ENCODE results near the gene KCNMB2. TPM values are rescaled to one million over a fixed set of nuclear protein-coding genes. Genes with fewer than 3 reads are reported as not detected.

KCNMB2 gene
- total RNA-seq, 1 donor from 2014 or later, result not detected

DNA sequence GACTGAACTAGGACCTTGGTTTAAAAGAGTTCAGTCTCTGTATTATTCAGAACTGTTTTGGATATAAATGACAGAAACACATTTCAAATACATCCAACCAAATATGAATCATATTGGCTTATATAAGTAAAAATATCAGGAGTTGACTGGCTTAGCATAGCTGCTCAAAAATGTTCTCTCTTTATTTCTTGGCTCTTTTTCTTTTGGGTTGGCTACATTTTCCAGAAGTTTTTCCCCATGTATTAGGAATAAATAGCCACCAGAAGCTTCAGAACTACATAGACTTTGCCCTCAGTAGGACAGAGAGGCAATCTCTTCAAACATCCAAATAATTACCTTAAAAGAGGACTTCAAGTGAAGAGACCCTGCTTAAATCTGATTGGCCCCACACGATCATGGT is 32.7 kb downstream of the KCNMB2 start:
- no peak for DNase-seq (ENCODE audit: low read depth)

DNA sequence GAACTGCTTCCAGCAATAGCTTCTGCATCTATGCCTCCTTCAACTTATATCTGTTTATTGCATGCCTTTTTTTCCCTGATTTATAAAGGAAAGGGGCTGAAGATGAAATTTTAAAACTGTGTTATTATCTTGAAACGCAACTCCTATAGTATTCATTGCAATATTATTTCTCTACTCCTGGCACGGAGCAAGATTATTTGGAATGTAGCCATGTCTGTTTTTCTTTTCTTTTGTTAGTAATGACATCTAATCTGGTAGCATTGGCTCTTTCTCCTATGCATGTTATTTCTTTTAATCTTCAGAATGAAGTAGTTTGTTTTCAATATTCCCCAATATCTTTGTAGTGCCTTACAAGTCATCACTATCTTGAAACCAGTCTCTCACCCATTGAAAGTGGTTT is 33.6 kb downstream of the KCNMB2 start:
- DNase-seq (ENCODE audit: low read depth), result no peak

DNA sequence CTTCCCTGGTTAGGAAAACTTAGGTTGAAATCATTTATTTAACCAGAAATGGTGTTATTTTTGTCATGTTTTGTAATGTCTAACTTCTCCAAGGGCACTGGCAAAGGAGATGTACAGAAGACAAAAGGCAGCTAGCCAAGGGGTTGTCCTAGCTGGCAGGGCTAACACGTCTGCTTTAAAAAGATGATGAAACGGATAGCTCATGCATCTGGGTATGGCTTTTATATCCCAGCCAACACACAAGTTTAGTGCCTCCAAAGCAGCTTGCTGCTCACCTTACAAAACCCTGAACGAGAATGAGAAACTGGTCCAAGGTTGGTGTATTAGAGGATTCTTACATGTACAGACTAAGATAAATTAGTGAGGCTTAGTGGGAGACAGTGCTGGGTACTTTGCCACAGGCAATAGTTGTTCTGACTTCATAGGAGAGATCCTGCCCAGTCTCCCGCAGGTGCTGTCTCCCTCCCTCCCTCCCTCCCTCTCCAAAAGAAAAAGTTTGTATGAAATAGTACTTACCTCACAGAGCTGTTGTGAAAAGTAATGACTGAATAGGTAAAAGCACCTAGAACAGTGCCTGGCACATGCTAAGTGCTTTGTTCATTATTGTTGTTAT is 47.8 kb downstream of the KCNMB2 start:
- DNase-seq (ENCODE audit: low read depth), result no peak

DNA sequence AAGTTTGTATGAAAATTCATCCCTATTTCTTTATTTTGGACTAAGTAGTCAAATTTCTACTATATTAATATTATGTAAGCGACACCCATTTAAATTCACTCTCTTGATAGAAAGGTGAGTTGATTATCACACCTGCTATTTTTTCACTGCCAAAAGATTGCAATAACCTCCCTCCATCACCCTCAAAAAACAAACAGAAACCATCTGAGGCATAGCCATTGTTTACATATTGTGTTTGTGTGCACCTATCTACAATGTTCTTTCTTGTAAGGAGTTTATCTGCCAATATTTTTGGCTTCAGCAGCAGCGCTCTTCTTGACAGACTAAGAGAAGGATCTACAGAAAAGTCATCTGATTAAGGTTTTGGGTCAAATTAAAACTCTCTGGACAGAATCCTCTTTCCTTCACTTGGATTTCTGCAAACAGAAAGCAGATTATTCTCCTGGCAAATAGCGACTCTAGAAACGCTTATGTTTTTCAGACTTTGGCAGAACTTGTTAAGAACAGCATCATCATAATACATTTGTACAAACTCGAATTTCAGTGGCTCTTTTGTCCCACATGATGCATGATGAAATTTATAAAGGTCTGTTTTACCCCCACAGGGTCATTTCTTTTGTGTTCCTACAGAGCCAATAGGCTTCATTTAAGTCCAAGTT is 48.6 kb downstream of the KCNMB2 start:
- no peak for DNase-seq (ENCODE audit: low read depth)

DNA sequence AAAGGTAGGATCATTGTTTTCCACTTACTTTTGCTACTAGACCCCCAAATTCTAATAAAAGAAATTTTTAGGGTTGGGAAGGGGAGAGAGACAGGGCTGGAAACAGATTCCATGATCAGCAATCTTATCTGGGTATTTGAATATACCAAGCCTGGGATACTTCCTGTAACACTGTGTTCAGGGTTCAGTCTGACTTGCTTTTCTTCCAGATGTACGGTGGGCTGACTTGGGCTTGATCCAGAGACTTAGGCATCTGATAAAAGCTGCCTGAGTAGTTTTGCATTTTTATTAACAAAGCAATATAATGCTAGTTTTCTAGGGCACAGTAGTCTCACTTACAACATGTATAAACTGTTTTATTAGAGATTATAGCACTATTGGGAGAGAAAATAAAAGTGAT is 49.2 kb downstream of the KCNMB2 start:
- no peak for DNase-seq (ENCODE audit: low read depth)

DNA sequence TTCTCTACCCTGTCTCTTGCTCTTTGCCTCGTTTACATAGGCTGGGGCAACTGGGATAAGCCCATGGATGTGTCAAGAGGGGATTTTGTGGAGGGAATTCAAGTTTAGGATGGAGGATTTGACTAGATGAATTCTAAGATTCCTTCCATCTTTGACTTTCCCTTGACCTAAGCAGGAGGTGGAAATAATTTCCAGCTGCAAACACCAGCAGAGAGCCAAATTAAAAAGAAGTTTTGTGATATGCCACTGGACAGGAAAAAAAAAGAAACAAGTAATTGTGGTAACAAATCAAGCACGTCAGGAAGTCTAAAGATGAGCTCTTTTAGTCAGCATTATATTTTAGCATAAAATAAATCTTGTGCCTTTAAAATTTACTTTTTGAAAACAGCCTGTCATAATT is 49.8 kb downstream of the KCNMB2 start:
- DNase-seq (ENCODE audit: low read depth), result no peak

DNA sequence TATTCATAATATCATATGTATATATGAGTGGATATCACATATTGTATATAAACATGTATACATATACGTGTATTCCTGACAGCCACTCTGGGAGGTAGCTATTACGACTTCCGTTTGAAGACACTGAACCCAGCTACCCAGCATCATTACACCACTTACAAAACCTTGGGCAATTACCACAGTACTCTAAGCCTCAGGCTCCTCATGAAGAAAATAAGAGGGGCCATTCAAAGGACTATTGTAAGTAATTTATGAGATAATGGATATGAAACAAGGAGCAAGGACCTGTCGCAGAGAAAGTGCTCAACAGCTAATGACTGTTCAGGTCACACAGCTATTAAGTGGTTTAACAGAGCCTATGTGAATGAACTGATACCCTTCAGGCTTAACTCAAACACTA is 52.4 kb downstream of the KCNMB2 start:
- DNase-seq (ENCODE audit: low read depth), result no peak

DNA sequence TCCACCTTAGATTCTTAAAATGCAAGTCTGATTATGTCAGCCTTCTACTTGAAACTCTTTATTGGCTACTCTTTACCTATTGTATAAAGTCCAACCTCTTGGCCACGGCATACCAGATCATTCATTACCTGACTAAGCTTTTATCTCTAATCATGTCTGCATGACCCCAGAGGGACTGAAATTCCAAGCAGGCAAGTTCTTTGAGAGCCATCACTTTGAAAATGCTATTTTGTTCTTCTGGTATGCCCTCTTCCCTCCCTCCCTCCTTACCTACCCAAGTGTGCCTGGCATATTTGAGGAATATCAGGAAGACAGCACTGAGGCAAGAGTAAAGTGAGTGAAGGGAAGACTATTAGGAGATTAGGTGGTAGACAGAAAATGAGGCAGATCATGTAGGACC is 57.5 kb downstream of the KCNMB2 start:
- DNase-seq (ENCODE audit: low read depth), result no peak

DNA sequence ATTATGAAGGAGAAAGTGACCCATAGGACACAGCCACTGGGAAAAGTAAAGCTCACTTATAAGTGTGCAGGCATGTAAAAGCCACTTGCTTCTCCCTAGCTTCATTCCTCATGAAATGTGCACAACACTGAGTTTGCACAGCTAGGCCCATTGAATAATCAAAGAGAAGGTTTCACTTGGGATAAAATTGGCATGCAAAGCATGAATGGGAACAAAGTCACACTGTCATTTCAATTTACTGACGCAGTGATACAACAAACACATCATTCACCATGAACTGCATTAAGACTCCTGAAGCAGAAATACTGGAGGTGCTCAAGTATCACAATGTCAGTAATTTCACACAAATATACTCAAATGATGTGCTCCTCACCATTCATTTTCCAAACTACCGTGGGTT is 61.1 kb downstream of the KCNMB2 start:
- no peak for DNase-seq (ENCODE audit: low read depth)

DNA sequence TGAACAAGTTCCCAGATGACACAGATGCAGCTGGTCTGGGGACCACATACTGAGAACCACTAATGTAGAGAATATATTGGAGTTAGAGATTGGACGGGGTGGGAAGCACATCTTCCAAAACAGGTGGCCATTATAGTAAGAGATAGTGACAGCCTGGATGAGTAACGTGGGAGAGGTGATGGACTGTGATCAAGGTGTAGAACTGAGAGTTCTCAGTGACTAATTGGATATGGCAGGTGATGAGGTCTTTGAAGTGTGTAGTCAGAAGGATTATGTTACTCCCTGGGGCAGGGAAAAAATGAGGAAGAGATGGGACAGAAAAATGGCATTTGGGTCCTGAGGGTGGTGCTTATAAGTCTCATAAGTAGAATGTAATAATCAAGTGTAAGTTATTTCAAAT is 66.6 kb downstream of the KCNMB2 start:
- DNase-seq (ENCODE audit: low read depth), result no peak

DNA sequence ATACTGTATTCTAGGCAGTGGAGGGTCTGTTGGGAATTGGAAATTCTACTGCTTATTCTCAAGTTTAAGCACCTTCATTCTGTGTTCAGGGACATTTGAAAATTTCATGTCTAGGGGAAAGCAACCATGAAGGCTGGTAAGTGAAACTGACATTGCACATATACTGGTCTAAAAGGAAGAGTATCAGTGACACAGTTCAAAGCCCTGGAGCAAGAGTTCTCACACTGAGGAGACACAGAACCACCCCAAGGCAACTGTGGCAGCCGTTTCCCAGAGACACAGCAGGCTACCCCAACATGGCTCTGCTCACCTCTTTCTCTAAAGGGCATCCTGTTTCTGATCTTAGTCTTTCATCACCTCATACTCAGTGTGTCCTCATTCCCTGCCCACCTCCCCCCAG is 67.5 kb downstream of the KCNMB2 start:
- DNase-seq (ENCODE audit: low read depth), result no peak

DNA sequence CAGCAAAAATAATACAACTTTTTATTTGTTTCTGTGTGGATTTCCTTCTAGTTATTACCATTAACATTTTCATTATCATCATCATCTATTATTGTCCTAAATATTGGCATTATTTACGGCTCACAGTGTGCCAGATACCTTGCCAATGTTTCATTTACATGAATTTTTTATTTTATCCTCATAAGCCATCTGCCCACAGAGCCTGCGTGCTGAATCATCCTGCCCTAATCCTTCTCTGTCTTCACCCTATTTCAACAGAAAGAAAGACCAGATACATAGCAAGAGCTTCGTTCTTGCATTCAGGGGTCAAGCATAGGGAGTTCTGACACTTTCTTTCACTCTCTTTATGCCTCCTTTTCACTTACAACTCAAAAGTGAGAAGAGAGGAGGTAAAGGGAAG is 82.0 kb downstream of the KCNMB2 start:
- no peak for DNase-seq (ENCODE audit: low read depth)

DNA sequence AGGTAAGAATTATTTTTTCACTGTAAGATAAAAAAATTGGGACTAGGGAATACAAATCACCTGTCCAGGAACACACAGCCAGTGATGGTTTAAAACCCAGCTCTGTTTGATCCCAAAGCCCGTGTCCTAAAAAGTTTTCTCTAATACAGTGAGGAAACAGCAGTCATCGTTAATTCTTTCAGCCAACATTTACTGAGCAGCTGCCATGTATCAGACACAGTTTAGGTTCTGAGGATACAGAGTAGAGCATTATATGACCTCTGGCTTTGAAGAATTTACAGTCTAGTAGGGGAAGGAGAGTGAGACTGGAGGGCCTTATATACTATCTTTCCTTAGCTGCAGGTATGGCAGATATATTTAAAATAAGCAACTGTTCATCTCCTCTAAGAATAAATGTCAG is 82.7 kb downstream of the KCNMB2 start:
- no peak for DNase-seq (ENCODE audit: low read depth)

DNA sequence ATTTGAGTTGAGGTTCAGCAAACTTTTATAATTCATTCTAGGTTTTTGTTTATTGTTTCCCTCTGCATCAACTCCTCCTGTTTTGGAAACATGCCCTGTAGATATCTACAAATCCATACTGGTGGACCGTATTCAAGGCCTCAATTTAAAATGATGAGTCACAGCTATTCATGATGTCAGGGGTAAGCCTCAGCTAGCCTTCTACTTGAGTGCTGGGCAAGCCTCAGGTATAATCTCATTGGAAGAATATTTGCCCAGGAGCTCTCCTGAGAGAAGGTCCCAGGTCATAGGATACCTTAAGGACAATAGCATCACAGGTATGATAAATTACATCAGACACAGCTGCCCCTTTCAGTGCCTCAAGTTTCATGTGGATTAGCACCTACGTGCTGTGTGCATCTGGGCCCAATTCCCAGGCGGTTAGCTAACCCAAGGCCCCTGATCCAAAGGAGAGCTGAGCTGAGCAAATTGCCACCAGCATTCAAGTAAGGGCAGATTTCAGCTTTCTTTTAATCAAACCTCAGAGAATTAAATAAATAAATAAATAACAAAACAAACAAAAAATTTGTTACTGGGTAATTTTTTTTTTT is 87.5 kb downstream of the KCNMB2 start:
- DNase-seq (ENCODE audit: low read depth), result peak; percentile 61

DNA sequence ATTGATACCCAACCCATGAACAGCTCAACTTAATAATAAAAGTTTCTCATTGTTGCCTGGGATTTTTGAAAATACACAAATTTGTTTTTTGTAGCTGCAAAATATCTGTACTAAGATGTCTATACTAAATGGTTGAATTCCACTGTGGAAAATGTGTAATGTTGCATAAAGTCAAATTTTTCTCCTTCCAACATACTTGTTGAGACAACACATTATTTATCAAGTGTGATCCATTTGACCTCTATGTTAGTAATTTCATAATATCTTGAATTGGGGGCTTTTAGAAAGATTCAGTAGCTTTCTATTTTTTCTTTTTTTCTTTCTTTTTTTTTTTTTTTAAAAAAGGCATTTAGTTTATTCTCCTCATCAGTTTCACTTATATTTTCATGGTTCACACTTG is 88.0 kb downstream of the KCNMB2 start:
- no peak for DNase-seq (ENCODE audit: low read depth)

DNA sequence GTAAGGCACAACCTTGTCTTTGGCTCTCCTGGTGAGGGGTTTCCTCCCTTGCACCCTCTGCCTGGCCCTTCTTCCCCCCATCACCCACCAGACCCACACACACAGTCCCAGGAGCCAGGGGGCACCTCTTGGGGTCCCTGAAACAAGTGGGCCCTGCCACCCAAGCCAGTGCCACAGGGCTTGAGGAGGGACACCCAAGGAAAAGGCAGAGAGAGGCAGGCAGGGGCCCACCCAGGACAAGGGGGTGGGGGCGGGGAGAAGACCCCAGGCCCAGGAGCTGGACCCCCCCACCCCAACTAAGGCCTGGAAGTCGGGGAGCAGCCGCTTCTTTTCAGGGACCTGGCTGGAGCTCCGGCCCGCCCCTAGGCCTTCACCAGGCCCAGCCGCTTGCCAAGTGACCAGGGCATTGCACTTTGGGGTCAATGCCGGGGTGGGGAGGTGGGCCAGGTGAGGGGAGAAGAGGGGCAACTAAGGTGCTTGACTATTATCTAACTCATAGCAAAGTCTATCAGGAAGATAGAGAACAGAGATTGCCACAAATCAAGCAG is 88.9 kb downstream of the KCNMB2 start:
- DNase-seq (ENCODE audit: low read depth), result no peak

DNA sequence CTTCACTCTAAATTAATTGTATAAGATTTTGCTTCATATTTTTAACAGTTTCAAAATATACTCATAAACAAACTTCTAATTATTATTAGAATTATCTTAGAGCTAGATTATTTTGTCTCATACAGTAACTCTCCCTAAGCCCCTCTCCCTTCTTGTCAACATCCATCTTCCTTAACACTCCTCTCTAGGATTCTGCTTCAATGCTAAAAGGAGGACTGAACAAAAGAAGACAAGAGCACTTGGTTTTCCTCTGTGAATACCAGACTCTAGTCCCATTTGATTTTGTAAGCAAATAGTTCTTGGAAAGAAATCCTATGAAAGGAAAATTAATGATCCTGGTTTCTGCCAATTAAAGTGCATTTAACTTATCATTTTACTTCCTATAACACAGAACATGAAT is 91.8 kb downstream of the KCNMB2 start:
- DNase-seq (ENCODE audit: low read depth), result no peak

DNA sequence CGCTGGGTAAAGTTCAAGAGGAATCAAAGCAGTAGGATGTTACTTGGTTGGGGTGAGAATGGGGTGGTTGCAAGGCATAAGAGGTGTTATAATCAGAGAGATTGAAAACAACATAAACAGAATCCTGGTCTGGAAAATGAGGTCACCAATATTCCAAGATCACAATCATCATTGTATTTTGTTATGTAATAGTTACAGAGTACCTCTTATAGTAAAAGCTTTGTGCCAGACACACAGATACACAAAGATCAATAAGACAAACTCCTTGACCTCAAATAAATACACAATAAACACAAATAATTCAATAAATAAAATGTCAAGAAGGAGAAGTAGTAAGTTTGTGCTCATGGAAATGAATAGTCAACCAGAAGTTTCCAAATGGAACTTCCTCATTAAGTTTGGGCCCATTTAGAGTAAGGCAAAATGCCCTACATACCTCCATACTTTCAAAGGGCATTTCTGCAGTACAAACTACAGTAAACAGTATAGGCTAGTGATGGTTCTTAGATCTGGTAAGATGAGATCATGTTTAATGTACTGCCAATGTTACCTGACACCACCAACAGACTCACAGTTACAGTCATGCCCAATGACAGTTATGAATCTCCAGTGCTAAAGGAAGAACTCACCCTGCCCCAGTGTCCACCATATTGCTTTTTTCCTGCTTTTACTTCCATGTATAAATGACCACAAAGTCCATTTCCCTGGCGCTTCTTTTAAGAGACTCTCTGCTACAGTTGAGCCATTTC is 93.4 kb downstream of the KCNMB2 start:
- no peak for DNase-seq (ENCODE audit: low read depth)

DNA sequence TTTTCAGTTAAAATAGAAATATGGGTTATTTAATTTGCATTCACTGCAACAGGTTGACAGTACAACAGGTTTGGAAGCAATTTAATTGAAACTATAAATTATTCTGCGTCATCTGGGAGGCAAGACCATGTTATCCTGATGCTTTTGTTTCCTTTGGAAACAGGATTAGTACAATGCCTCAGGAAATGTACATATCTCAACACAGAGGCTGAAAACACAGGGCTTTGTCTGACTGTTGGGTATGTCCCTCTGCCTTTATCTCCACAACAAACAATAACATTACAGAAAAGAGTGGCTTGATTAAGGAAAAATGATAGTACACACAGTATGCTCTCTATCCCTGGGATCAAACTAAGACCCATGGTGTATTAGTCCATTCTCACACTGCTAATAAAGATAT is 95.7 kb downstream of the KCNMB2 start:
- peak; percentile 61 for DNase-seq (ENCODE audit: low read depth)

DNA sequence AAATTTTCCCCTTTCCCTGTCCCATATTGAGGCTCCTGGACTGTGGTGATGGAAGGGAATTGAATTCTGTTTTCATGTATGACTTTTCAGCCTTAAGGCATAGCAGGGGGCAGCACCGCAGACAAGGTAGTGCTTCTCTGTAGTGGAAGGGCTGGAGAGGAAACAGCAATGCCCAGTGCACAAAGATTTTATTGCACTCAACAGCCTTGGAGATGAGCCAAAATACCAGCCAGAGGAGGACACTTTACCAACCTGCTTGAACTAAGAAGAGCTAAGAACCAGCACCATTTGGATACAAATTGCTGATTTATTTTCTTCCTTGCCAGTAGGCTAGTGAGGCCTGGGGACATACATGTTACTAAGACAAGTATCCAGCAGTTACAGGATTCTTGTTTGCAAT is 98.7 kb downstream of the KCNMB2 start:
- peak; percentile 16 for DNase-seq (ENCODE audit: low read depth)

DNA sequence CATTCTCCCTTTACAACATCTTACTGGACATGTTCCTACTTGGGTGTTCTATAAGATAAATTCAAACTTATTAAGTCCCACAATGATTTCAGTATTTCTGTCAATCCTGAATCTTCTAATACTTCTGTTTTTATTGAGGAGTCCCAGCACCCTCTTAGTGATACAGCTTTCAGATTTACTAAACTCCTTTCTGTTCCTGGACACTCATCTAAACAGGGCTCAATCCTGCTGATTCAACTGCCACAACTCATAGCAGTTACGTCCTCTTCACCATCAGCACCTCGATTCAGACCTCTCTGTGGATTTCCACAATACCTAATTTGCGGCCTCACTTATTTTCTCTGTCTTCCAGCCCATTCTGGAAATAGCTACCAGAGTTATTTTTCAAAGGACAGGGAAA is 101.6 kb downstream of the KCNMB2 start:
- DNase-seq (ENCODE audit: low read depth), result no peak

DNA sequence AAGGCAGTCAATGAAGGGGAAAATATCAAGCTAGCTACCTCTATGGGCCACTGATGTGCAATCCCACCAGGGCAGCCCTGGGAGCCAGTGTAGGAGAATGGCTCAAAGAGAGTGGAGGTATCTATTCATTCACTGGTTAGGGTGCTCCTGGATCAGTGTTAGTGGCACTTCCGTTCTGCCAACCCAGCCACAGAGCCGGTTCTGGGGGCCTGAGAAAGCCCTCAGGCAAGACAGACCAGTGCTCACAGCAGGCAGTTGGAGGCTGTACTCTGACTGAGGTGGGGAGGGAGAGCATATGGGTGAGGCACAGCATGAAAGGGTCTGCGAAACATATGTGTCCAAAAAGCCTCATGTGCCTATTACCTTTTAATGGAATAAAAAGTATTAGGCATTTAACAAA is 109.3 kb downstream of the KCNMB2 start:
- DNase-seq (ENCODE audit: low read depth), result no peak

Data from renal cortical epithelial cell (primary cell).